Measurements from ENCODE around the gene FAM98C.

DNA sequence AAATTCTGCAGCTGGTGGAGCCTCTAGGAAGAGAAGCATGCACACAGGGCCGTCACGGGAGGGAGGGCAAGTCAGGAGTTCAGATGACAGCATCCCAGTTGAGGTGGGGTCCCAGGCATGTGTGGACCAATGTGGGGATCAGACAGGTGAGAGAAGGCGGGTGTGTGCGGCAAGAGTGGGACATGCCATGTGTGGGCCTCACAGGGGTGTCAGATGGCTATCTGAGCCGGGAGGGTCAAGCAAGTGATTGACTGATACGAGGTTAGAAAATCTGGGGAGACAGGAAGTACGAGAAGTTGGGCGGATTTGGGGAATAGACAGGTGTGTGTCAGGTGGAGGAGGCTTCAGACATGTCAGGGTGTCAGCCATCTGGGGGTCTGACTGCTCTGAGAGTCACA is 14.3 kb downstream of the FAM98C start:
- TF ChIP-seq, protein P1, sequence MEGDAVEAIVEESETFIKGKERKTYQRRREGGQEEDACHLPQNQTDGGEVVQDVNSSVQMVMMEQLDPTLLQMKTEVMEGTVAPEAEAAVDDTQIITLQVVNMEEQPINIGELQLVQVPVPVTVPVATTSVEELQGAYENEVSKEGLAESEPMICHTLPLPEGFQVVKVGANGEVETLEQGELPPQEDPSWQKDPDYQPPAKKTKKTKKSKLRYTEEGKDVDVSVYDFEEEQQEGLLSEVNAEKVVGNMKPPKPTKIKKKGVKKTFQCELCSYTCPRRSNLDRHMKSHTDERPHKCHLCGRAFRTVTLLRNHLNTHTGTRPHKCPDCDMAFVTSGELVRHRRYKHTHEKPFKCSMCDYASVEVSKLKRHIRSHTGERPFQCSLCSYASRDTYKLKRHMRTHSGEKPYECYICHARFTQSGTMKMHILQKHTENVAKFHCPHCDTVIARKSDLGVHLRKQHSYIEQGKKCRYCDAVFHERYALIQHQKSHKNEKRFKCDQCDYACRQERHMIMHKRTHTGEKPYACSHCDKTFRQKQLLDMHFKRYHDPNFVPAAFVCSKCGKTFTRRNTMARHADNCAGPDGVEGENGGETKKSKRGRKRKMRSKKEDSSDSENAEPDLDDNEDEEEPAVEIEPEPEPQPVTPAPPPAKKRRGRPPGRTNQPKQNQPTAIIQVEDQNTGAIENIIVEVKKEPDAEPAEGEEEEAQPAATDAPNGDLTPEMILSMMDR (IDR thresholded peaks at IDR 0.05; ENCODE audit: low read length) = no peak
- no peak for TF ChIP-seq EZH2 (IDR thresholded peaks at IDR 0.05; ENCODE audit: borderline replicate concordance, low read length)
